GM23338 (cell line): ENCODE data around the gene ANKS1B. TPM values are rescaled to one million over a fixed set of nuclear protein-coding genes. Genes with fewer than 3 reads are reported as not detected.

Source experiments
- EZH2 ChIP-seq: fragments of 200-600 bp; sonication (generic); IDR thresholded peaks from one replicate; pipeline ENCODE4 v1.8.0; 2017; ENCODE audit warnings: antibody characterized with exemption, mild to moderate bottlenecking, low read depth; ENCODE audit not compliant: unreplicated experiment
- EZH2phosphoT487 ChIP-seq: fragments of 200-600 bp; sonication (generic); IDR thresholded peaks from one replicate; pipeline ENCODE4 v1.8.1; 2018; ENCODE audit warnings: antibody characterized with exemption; ENCODE audit not compliant: unreplicated experiment
- STAT1 ChIP-seq: IDR thresholded peaks from one replicate; pipeline ENCODE4 v1.6.1; 2016; ENCODE audit warnings: antibody characterized with exemption; ENCODE audit not compliant: unreplicated experiment
- ZNF331 ChIP-seq: fragments of 250-450 bp; sonication (Bioruptor Pico); IDR thresholded peaks from 2 replicates; pipeline ENCODE4 v1.5.0; 2020; ENCODE audit warnings: low read depth, mild to moderate bottlenecking, moderate library complexity
- ZNF462 ChIP-seq: fragments of 250-450 bp; sonication (Bioruptor Pico); IDR thresholded peaks from 2 replicates; pipeline ENCODE4 v1.5.0; 2020; ENCODE audit warnings: mild to moderate bottlenecking, moderate library complexity
- polyA plus RNA-seq: library from polyadenylated mRNA; unstranded; fragments of >200 nt; fragmentation: Nextera tagmentation; extraction: Ambion mirVana; gene quantifications from 2 replicates; pipeline ENCODE4 v1.2.1, GENCODE V29; 2016
- total RNA-seq: library from RNA; depleted of rRNA; stranded (reverse); fragments of >200 nt; shearing (Covaris generic); gene quantifications from 2 replicates; pipeline ENCODE4 v1.2.3, GENCODE V29; 2014
- TF ChIP-seq, protein P1 (sequence below): IDR thresholded peaks from 2 replicates; pipeline ENCODE4 v1.6.1; 2016; ENCODE audit warnings: antibody characterized with exemption
- TF ChIP-seq, protein P2 (sequence below), 2 experiments: fragments of 200-600 bp in 1 of 2; sonication (generic) in 1 of 2; conservative IDR thresholded peaks; 2 replicates each; pipeline versions ENCODE4 v1.5.1 to v1.6.1; 2016 to 2017; ENCODE audit warnings: antibody characterized with exemption in 2 of 2, low read depth in 2 of 2, mild to moderate bottlenecking in 2 of 2, moderate library complexity in 1 of 2

ANKS1B gene
- total and polyA plus RNA-seq, 2 experiments from 2014 or later, result 4.3 to 5.8 TPM

GRCh38 chr12:99146185-99146584 is 838.6 kb downstream of the ANKS1B start (continued):
- TF ChIP-seq ZNF462 (CRISPR knock-in tag) (no peak), EZH2 (no peak), STAT1 (no peak), ZNF331 (CRISPR knock-in tag) (no peak), EZH2phosphoT487 (no peak)
- TF ChIP-seq, protein P1, sequence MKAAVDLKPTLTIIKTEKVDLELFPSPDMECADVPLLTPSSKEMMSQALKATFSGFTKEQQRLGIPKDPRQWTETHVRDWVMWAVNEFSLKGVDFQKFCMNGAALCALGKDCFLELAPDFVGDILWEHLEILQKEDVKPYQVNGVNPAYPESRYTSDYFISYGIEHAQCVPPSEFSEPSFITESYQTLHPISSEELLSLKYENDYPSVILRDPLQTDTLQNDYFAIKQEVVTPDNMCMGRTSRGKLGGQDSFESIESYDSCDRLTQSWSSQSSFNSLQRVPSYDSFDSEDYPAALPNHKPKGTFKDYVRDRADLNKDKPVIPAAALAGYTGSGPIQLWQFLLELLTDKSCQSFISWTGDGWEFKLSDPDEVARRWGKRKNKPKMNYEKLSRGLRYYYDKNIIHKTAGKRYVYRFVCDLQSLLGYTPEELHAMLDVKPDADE, result no peak
- TF ChIP-seq, protein P2, sequence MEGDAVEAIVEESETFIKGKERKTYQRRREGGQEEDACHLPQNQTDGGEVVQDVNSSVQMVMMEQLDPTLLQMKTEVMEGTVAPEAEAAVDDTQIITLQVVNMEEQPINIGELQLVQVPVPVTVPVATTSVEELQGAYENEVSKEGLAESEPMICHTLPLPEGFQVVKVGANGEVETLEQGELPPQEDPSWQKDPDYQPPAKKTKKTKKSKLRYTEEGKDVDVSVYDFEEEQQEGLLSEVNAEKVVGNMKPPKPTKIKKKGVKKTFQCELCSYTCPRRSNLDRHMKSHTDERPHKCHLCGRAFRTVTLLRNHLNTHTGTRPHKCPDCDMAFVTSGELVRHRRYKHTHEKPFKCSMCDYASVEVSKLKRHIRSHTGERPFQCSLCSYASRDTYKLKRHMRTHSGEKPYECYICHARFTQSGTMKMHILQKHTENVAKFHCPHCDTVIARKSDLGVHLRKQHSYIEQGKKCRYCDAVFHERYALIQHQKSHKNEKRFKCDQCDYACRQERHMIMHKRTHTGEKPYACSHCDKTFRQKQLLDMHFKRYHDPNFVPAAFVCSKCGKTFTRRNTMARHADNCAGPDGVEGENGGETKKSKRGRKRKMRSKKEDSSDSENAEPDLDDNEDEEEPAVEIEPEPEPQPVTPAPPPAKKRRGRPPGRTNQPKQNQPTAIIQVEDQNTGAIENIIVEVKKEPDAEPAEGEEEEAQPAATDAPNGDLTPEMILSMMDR (conservative IDR thresholded peaks at IDR 0.05; ENCODE audit: low read depth in 2 of 2), result no peak
